GM20000 (cell line): Measurements from ENCODE around the gene SH3RF3.
"Not testable (repeated sequence)": the region's sequence is repeated elsewhere in the genome, so short reads cannot be mapped to it uniquely, and the experiment has no call there.

Source experiments
- DNase-seq: peaks from one replicate; pipeline ENCODE4 v3.0.0; 2012; ENCODE audit warnings: low spot score
- CTCF ChIP-seq: IDR thresholded peaks from 2 replicates; pipeline ENCODE4 v1.5.1; 2012; ENCODE audit warnings: mild to moderate bottlenecking, control low read depth; ENCODE audit errors: extremely low read depth, missing control alignments

SH3RF3 gene

GRCh38 chr2:109159096-109159495 is 30.1 kb downstream of the SH3RF3 start:
- TF ChIP-seq CTCF = no peak
- DNase-seq = no peak

GRCh38 chr2:109160714-109161440 is 31.9 kb downstream of the SH3RF3 start:
- DNase-seq = no peak
- TF ChIP-seq CTCF = no peak

- not testable (repeated sequence) for DNase-seq
These were observed 33.4 kb downstream of the SH3RF3 start for GRCh38 chr2:109162367-109162766.

- no peak for DNase-seq
- TF ChIP-seq CTCF = no peak
These were observed 34.0 kb downstream of the SH3RF3 start for GRCh38 chr2:109162999-109163398.

GRCh38 chr2:109164311-109164710 is 35.3 kb downstream of the SH3RF3 start:
- TF ChIP-seq CTCF = no peak
- no peak for DNase-seq

- no peak for DNase-seq
- no peak for TF ChIP-seq CTCF
These were observed 35.8 kb downstream of the SH3RF3 start for GRCh38 chr2:109164739-109165221.

- TF ChIP-seq CTCF = no peak
- no peak for DNase-seq
These were observed 37.8 kb downstream of the SH3RF3 start for GRCh38 chr2:109166811-109167210.

- no peak for DNase-seq
- TF ChIP-seq CTCF = no peak
These were observed 39.1 kb downstream of the SH3RF3 start for GRCh38 chr2:109168086-109168485.
